ENCODE measurements around the gene LSAMP. TPM values are rescaled to one million over a fixed set of nuclear protein-coding genes. Genes with fewer than 3 reads are reported as not detected.

The LSAMP gene
- total and polyA plus RNA-seq, 2 of the 8 experiments (the other 6 are each of a cell fraction or from before 2014, with no cell fraction given) = 1.8 to 5.7 TPM

GRCh38 chr3:116444819-116445310 lies 422 bp downstream of the LSAMP start:
- Histone ChIP-seq H2AFZ (ENCODE audit: low read length) (peak overlapping the region; percentile 84), H3K18ac (ENCODE audit: extremely low read depth, low read length) (peak overlapping the region; percentile 49), H3K79me2 (ENCODE audit: control insufficient read depth in 1 of 2, insufficient read depth in 2 of 2, low read length in 2 of 2) (no peaks in the 10 kb centered on the region), H2BK12ac (ENCODE audit: low read depth, low read length) (no peak overlapping the region; the same call in 1 of the 2 replicates), H2BK20ac (ENCODE audit: low read length) (no peak overlapping the region; the same call in 1 of the 2 replicates), H2AK5ac (ENCODE audit: low read depth, low read length) (no peak overlapping the region), H3K14ac (ENCODE audit: insufficient read length) (peak overlapping the region; percentile 24), H3K56ac (replicated peaks; ENCODE audit: insufficient read length, low read depth, low read length) (no peak overlapping the region), H3K9me3 (ENCODE audit: insufficient read depth in 2 of 2, low read depth in 1 of 2, low read length in 1 of 2) (no peaks in the 10 kb centered on the region), H3K4me2 (ENCODE audit: insufficient read depth in 1 of 2, low read depth in 2 of 2, low read length in 2 of 2) (peak overlapping the region; percentile 99 to 100), H3K23me2 (ENCODE audit: low read depth, low read length) (peaks cover 9% of the 10 kb centered on the region), H3K4me1 (replicated peaks in 1 of 4; ENCODE audit: control insufficient read depth in 3 of 4, insufficient read depth in 4 of 4, low read length in 3 of 4) (peaks cover 6 to 13% (median 9%) of the 10 kb centered on the region in 4 experiments; a peak in 5 of 7 replicates), H3K79me1 (ENCODE audit: low read depth, low read length) (no peaks in the 10 kb centered on the region), H4K8ac (ENCODE audit: extremely low read depth, insufficient read depth, low read length) (peak overlapping the region; percentile 63; the same call in 1 of the 2 replicates), H3K4ac (replicated peaks; ENCODE audit: insufficient read length, low read depth, low read length) (no peak overlapping the region), H3K4me3 (ENCODE audit: extremely low read depth in 1 of 4, insufficient read depth in 2 of 4, low read depth in 3 of 4, low read length in 4 of 4) (peak overlapping the region; percentile 67 to 94 (median 86)), H3K9ac (replicated peaks in 1 of 4; ENCODE audit: extremely low read depth in 1 of 4, low read depth in 3 of 4, low read length in 3 of 4) (peak overlapping the region; percentile 64 to 87 (median 74)), H4K20me1 (replicated peaks in 1 of 2; ENCODE audit: control insufficient read depth in 1 of 2, insufficient read depth in 2 of 2, low read length in 2 of 2) (no peaks in the 10 kb centered on the region), H3K36me3 (ENCODE audit: control insufficient read depth in 2 of 4, insufficient read depth in 4 of 4, low read length in 3 of 4) (no peaks in the 10 kb centered on the region), H2BK15ac (ENCODE audit: low read length) (no peak overlapping the region; the same call in 1 of the 2 replicates), H3K23ac (ENCODE audit: insufficient read length) (no peak overlapping the region), H4K91ac (replicated peaks; ENCODE audit: insufficient read length, low read length) (peak overlapping the region; percentile 83), H3K27ac (ENCODE audit: low read depth, low read length) (no peak overlapping the region), H2BK5ac (ENCODE audit: low read depth, low read length) (peak overlapping the region; percentile 72; the same call in 1 of the 2 replicates), H4K5ac (ENCODE audit: insufficient read length, low read depth, low read length) (no peak overlapping the region), H3K27me3 (replicated peaks in 1 of 4; ENCODE audit: control insufficient read depth in 3 of 4, extremely low read depth in 1 of 4, insufficient read depth in 3 of 4, low read length in 3 of 4) (peaks cover 0 to 17% (median 3%) of the 10 kb centered on the region in 4 experiments; a peak in 3 of 7 replicates), H2BK120ac (replicated peaks; ENCODE audit: low read depth, low read length) (no peak overlapping the region)
- WGBS, 2 experiments (ENCODE audit: extremely low coverage in 1 of 2, insufficient coverage in 1 of 2, insufficient read length in 1 of 2, insufficient replicate concordance in 2 of 2, low coverage in 1 of 2, low lambda C conversion rate in 2 of 2, missing lambda C conversion rate in 1 of 2) = 2% methylated on average over 26 of the region's 26 CpGs; no CpG with 5 or more reads in 1 of the 2 experiments
- POLR2A ChIA-PET (ENCODE audit: partially characterized antibody) = interaction anchor here (2.0 kb wide), 1 partner anchor 10 kb away, joined by 4 read pairs; no protein-coding TSS in a partner anchor
- peak in 1 of 2 experiments; percentile 61 for DNase-seq (ENCODE audit: low read depth in 1 of 2, low spot score in 2 of 2)
- CTCF ChIA-PET (ENCODE audit: partially characterized antibody) = interaction anchor here (1.0 to 1.8 kb wide), 4 partner anchors 10 to 170 kb away, joined by 3 to 7 read pairs (median 6); no protein-coding TSS in a partner anchor
- no peak for FAIRE-seq
- peak in 1 of 2 experiments; percentile 26; a peak in 1 of 4 replicates for TF ChIP-seq SIN3A (conservative IDR thresholded peaks at IDR 0.05 in 1 of 2, IDR thresholded peaks at IDR 0.05 in 1 of 2; ENCODE audit: low read depth in 1 of 2, low read length in 2 of 2)
- no peak for TF ChIP-seq POLR2A (IDR thresholded peaks at IDR 0.05; ENCODE audit: control extremely low read depth in 1 of 2, low read depth in 2 of 2, low read length in 2 of 2)
- TF ChIP-seq KDM4A (IDR thresholded peaks at IDR 0.05; ENCODE audit: low read depth, low read length, severe bottlenecking) = peak; percentile 92

All from H1 (cell line).